HepG2 (cell line): ENCODE measurements around the gene SSH3. TPM values are rescaled to one million over a fixed set of nuclear protein-coding genes. Genes with fewer than 3 reads are reported as not detected.
A peak's percentile ranks its signal among the peaks of the same experiment; 100 is the strongest.

ENCODE experiments used
- CBX5 ChIP-seq: sonication (generic); formaldehyde crosslinking; IDR thresholded peaks from 2 replicates; pipeline ENCODE4 v1.4.0; 2020; ENCODE audit warnings: missing genetic modification reagents, borderline replicate concordance
- KAT7 ChIP-seq: IDR thresholded peaks from 2 replicates; pipeline ENCODE4 v1.6.1; 2018; ENCODE audit warnings: borderline replicate concordance, missing compliant biosample characterization
- MED1 ChIP-seq: sonication (generic); formaldehyde crosslinking; IDR thresholded peaks from 2 replicates; pipeline ENCODE4 v1.4.0; 2020; ENCODE audit warnings: missing genetic modification reagents
- POLR2AphosphoS2 ChIP-seq: IDR thresholded peaks from 2 replicates; pipeline ENCODE4 v1.6.1; 2011; ENCODE audit warnings: low read depth, low read length, improper control_type of control experiment
- SALL1 ChIP-seq: sonication (generic); formaldehyde crosslinking; IDR thresholded peaks from 2 replicates; pipeline ENCODE4 v1.8.0; 2022; ENCODE audit warnings: mild to moderate bottlenecking, missing genetic modification reagents
- SNAPC2 ChIP-seq: sonication (generic); formaldehyde crosslinking; IDR thresholded peaks from 2 replicates; pipeline ENCODE4 v1.8.1; 2022; ENCODE audit warnings: mild to moderate bottlenecking, missing genetic modification reagents
- ZBTB33 ChIP-seq: sonication (generic); formaldehyde crosslinking; IDR thresholded peaks from 2 replicates; pipeline ENCODE4 v1.4.0; 2020; ENCODE audit warnings: missing genetic modification reagents
- ZBTB38 ChIP-seq: sonication (generic); formaldehyde crosslinking; IDR thresholded peaks from 2 replicates; pipeline ENCODE4 v1.5.1; 2020; ENCODE audit warnings: mild to moderate bottlenecking, missing genetic modification reagents
- ZNF34 ChIP-seq: sonication (generic); formaldehyde crosslinking; IDR thresholded peaks from 2 replicates; pipeline ENCODE4 v1.4.0; 2020; ENCODE audit warnings: mild to moderate bottlenecking, missing genetic modification reagents, borderline replicate concordance
- ZNF572 ChIP-seq: sonication (generic); formaldehyde crosslinking; IDR thresholded peaks from 2 replicates; pipeline ENCODE4 v1.5.1; 2020; ENCODE audit warnings: mild to moderate bottlenecking, missing genetic modification reagents
- ZNF687 ChIP-seq: sonication (generic); formaldehyde crosslinking; IDR thresholded peaks from 2 replicates; pipeline ENCODE4 v1.5.1; 2020; ENCODE audit warnings: mild to moderate bottlenecking, missing genetic modification reagents, moderate library complexity
- ZSCAN31 ChIP-seq: sonication (generic); formaldehyde crosslinking; IDR thresholded peaks from 2 replicates; pipeline ENCODE4 v1.5.0; 2020; ENCODE audit warnings: low read depth, mild to moderate bottlenecking, missing genetic modification reagents
- ZZZ3 ChIP-seq: sonication (generic); formaldehyde crosslinking; IDR thresholded peaks from 2 replicates; pipeline ENCODE4 v1.4.0; 2020; ENCODE audit warnings: missing genetic modification reagents, mild to moderate bottlenecking, borderline replicate concordance
- polyA plus RNA-seq, 8 experiments: library from polyadenylated mRNA; depleted of rRNA in 3 of 8; stranded (reverse) in 7 of 8; unstranded in 1 of 8; fragments of >200 nt; fragmentation: Illumina TruSeq in 4 of 8; extraction: Trizol in 4 of 8; gene quantifications; 2 replicates each; pipeline versions ENCODE4 v1.2.1 to v1.2.3, GENCODE V29; 2011 to 2016; ENCODE audit warnings: low read depth in 4 of 8, missing spikeins in 1 of 8, mixed read lengths in 1 of 8; ENCODE audit not compliant: insufficient read depth in 1 of 8
- total RNA-seq, 5 experiments: library from RNA; depleted of rRNA; stranded (reverse); fragments of >200 nt; fragmentation: Illumina TruSeq; extraction: Trizol; gene quantifications; 2 replicates each; pipeline ENCODE4 v1.2.3, GENCODE V29; 2016; ENCODE audit warnings: low read depth in 1 of 5
- TF ChIP-seq, protein P1 (sequence below): sonication (generic); formaldehyde crosslinking; IDR thresholded peaks from 2 replicates; pipeline ENCODE4 v1.4.0; 2020; ENCODE audit warnings: mild to moderate bottlenecking, missing genetic modification reagents
- TF ChIP-seq, protein P2 (sequence below): IDR thresholded peaks from 2 replicates; pipeline ENCODE4 v1.6.1; 2012; ENCODE audit warnings: low read depth, low read length, improper control_type of control experiment

Gene SSH3
- total and polyA plus RNA-seq, 2 of the 13 experiments (the other 11 are each of a cell fraction or from before 2014, with no cell fraction given) = 12.4 to 18.8 TPM

DNA sequence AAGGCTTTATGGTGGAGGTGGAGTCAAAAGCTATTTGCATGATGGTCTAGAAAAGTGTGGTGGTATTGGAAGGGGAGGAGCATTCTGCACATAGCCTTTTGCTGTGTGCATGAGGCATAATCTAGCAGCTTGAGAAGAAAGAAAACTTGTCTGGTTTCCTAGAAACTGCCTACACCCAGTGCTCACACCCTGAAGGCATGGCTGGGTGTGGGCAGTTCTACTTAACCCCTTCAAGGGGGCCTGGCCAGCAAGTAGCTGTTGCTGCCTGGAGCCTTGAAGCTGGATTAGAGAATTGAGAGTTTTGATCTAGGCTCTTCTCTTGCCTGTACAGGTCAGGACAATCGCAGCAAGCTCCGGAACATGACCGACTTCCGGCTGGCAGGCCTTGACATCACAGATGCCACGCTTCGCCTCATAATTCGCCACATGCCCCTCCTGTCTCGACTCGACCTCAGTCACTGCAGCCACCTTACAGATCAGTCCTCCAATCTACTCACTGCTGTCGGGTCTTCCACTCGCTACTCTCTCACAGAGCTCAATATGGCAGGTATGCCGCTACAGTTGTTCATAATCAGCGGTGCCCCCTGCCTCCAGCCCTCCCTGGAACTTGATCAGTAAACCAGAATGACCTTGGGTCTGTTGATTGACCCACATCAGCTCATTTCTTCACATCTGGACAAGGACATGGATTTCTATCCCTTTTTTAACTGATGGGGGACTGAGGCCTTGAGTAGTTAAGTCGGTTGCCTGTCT lies 49.3 kb upstream of the SSH3 start (continued):
- TF ChIP-seq ZZZ3 = no peak
- TF ChIP-seq ZBTB33 (CRISPR knock-in tag) = peak; percentile 91
- TF ChIP-seq SNAPC2 = no peak
- TF ChIP-seq ZNF34 (CRISPR knock-in tag) = no peak
- no peak for TF ChIP-seq ZNF572 (CRISPR knock-in tag)
- TF ChIP-seq SALL1 (CRISPR knock-in tag) = peak; percentile 50; the same call in 1 of the 2 replicates
- TF ChIP-seq CBX5 (CRISPR knock-in tag) = no peak
- peak; percentile 44; the same call in 1 of the 2 replicates for TF ChIP-seq MED1 (CRISPR knock-in tag)
- TF ChIP-seq, protein P1, sequence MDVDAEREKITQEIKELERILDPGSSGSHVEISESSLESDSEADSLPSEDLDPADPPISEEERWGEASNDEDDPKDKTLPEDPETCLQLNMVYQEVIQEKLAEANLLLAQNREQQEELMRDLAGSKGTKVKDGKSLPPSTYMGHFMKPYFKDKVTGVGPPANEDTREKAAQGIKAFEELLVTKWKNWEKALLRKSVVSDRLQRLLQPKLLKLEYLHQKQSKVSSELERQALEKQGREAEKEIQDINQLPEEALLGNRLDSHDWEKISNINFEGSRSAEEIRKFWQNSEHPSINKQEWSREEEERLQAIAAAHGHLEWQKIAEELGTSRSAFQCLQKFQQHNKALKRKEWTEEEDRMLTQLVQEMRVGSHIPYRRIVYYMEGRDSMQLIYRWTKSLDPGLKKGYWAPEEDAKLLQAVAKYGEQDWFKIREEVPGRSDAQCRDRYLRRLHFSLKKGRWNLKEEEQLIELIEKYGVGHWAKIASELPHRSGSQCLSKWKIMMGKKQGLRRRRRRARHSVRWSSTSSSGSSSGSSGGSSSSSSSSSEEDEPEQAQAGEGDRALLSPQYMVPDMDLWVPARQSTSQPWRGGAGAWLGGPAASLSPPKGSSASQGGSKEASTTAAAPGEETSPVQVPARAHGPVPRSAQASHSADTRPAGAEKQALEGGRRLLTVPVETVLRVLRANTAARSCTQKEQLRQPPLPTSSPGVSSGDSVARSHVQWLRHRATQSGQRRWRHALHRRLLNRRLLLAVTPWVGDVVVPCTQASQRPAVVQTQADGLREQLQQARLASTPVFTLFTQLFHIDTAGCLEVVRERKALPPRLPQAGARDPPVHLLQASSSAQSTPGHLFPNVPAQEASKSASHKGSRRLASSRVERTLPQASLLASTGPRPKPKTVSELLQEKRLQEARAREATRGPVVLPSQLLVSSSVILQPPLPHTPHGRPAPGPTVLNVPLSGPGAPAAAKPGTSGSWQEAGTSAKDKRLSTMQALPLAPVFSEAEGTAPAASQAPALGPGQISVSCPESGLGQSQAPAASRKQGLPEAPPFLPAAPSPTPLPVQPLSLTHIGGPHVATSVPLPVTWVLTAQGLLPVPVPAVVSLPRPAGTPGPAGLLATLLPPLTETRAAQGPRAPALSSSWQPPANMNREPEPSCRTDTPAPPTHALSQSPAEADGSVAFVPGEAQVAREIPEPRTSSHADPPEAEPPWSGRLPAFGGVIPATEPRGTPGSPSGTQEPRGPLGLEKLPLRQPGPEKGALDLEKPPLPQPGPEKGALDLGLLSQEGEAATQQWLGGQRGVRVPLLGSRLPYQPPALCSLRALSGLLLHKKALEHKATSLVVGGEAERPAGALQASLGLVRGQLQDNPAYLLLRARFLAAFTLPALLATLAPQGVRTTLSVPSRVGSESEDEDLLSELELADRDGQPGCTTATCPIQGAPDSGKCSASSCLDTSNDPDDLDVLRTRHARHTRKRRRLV (CRISPR knock-in tag) = no peak
- no peak for TF ChIP-seq KAT7 (CRISPR knock-in tag)
- TF ChIP-seq POLR2AphosphoS2 = 0 out of 2 replicates have a peak, but pooled peaks have one; percentile 6
- TF ChIP-seq ZNF687 (CRISPR knock-in tag) = peak; percentile 64
- no peak for TF ChIP-seq ZSCAN31 (CRISPR knock-in tag)
- TF ChIP-seq, protein P2, sequence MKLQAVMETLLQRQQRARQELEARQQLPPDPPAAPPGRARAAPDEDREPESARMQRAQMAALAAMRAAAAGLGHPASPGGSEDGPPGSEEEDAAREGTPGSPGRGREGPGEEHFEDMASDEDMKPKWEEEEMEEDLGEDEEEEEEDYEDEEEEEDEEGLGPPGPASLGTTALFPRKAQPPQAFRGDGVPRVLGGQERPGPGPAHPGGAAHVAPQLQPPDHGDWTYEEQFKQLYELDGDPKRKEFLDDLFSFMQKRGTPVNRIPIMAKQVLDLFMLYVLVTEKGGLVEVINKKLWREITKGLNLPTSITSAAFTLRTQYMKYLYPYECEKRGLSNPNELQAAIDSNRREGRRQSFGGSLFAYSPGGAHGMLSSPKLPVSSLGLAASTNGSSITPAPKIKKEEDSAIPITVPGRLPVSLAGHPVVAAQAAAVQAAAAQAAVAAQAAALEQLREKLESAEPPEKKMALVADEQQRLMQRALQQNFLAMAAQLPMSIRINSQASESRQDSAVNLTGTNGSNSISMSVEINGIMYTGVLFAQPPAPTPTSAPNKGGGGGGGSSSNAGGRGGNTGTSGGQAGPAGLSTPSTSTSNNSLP = no peak
- peak; percentile 83; the same call in 1 of the 2 replicates for TF ChIP-seq ZBTB38
